Common myeloid progenitor, CD34-positive (primary cell): Measurements from ENCODE around the gene PRKCA.

ENCODE experiments used
- CTCF ChIA-PET: fragments of 350-600 bp; sonication (Branson Sonifier 250); formaldehyde crosslinking; loops from one replicate; lab custom pipeline; 2021; ENCODE audit warnings: antibody characterized with exemption; lab: Charles Lee
- POLR2A ChIA-PET: fragments of 350-600 bp; sonication (Branson Sonifier 250); formaldehyde crosslinking; loops from one replicate; lab custom pipeline; 2021; ENCODE audit warnings: antibody characterized with exemption; lab: Charles Lee
- DNase-seq, 3 donors: peaks; one replicate each; pipeline versions ENCODE4 v3.0.0 to v3.0.0-alpha.2; 2013
- H3K27ac ChIP-seq, 2 experiments: 1 replicate in 1 of 2; 2 replicates in 1 of 2; pipeline ENCODE4 v1.7.0; 2013; ENCODE audit warnings: inconsistent platforms in 2 of 2, low read length in 2 of 2, mild to moderate bottlenecking in 2 of 2, low read depth in 1 of 2, moderate library complexity in 1 of 2; ENCODE audit not compliant: severe bottlenecking in 2 of 2, insufficient read depth in 1 of 2, poor library complexity in 1 of 2
- H3K27me3 ChIP-seq, 5 experiments: replicated peaks in 2 of 5; 1 replicate in 3 of 5; 2 replicates in 2 of 5; pipeline versions ENCODE4 v1.6.1 to v1.7.0; 2013; ENCODE audit warnings: low read length in 4 of 5, mild to moderate bottlenecking in 2 of 5, moderate library complexity in 2 of 5, inconsistent platforms in 1 of 5; ENCODE audit not compliant: insufficient read depth in 5 of 5, control insufficient read depth in 4 of 5
- H3K36me3 ChIP-seq, 4 experiments: 1 replicate in 2 of 4; 2 replicates in 2 of 4; pipeline versions ENCODE4 v1.6.1 to v1.7.0; 2013; ENCODE audit warnings: low read length in 3 of 4, control low read depth in 1 of 4, mild to moderate bottlenecking in 1 of 4; ENCODE audit not compliant: control insufficient read depth in 4 of 4, insufficient read depth in 4 of 4
- H3K4me1 ChIP-seq, 4 experiments: 1 replicate in 3 of 4; 2 replicates in 1 of 4; pipeline versions ENCODE4 v1.6.1 to v1.7.1; 2013; ENCODE audit warnings: low read length in 3 of 4, mild to moderate bottlenecking in 3 of 4, control low read depth in 1 of 4, inconsistent platforms in 1 of 4, moderate library complexity in 1 of 4; ENCODE audit not compliant: control insufficient read depth in 4 of 4, insufficient read depth in 4 of 4; ENCODE audit errors: control extremely low read depth in 1 of 4
- H3K4me3 ChIP-seq, 7 experiments: 1 replicate in 4 of 7; 2 replicates in 3 of 7; pipeline versions ENCODE4 v1.5.1 to v1.7.0; 2013; ENCODE audit warnings: mild to moderate bottlenecking in 7 of 7, low read length in 6 of 7, moderate library complexity in 6 of 7, inconsistent platforms in 2 of 7, low read depth in 2 of 7, control low read depth in 1 of 7; ENCODE audit not compliant: insufficient read depth in 4 of 7, control insufficient read depth in 1 of 7; ENCODE audit errors: extremely low read depth in 1 of 7
- H3K9me3 ChIP-seq, 5 experiments: 1 replicate in 4 of 5; 2 replicates in 1 of 5; pipeline versions ENCODE4 v1.6.1 to v1.7.1; 2013; ENCODE audit warnings: low read length in 4 of 5, mild to moderate bottlenecking in 2 of 5, inconsistent platforms in 1 of 5, low read depth in 1 of 5, moderate library complexity in 1 of 5; ENCODE audit not compliant: control insufficient read depth in 4 of 5, insufficient read depth in 2 of 5; ENCODE audit errors: control extremely low read depth in 1 of 5
- WGBS: methylation state at CpG from one replicate; pipeline ENCODE4 v1.1.5; 2013; ENCODE audit not compliant: insufficient coverage; 5-methylcytosine and 5-hydroxymethylcytosine counted together

The PRKCA gene

GRCh38 chr17:66837885-66838665 lies 535.7 kb downstream of the PRKCA start:
- no peak overlapping the region for H3K27ac ChIP-seq
- H3K9me3 ChIP-seq = no peaks in the 10 kb centered on the region
- H3K4me3 ChIP-seq = no peak overlapping the region
- whole genome bisulfite sequencing = 88% methylated on average over 5 of the region's 11 CpGs
- H3K27me3 ChIP-seq = peaks cover 0 to 96% (median 41%) of the 10 kb centered on the region in 5 experiments
- DNase-seq = no peak
- no peaks in the 10 kb centered on the region for H3K36me3 ChIP-seq
- no peaks in the 10 kb centered on the region for H3K4me1 ChIP-seq
- POLR2A ChIA-PET = no interaction called here
- CTCF ChIA-PET = no interaction called here

GRCh38 chr17:66839616-66840015 lies 537.2 kb downstream of the PRKCA start:
- POLR2A ChIA-PET = no interaction called here
- Histone ChIP-seq H3K36me3 (no peaks in the 10 kb centered on the region), H3K4me1 (no peaks in the 10 kb centered on the region), H3K9me3 (no peaks in the 10 kb centered on the region), H3K27ac (no peak overlapping the region), H3K27me3 (peaks cover 0 to 94% (median 32%) of the 10 kb centered on the region in 5 experiments), H3K4me3 (no peak overlapping the region)
- WGBS = 92% methylated on average over 9 of the region's 9 CpGs
- no peak for DNase-seq
- CTCF ChIA-PET = no interaction called here

- H3K36me3 ChIP-seq = no peaks in the 10 kb centered on the region
- peaks cover 0 to 91% (median 30%) of the 10 kb centered on the region in 5 experiments for H3K27me3 ChIP-seq
- no peaks in the 10 kb centered on the region for H3K9me3 ChIP-seq
- ChIA-PET CTCF (no interaction called here), POLR2A (no interaction called here)
- H3K4me3 ChIP-seq = no peak overlapping the region
- no peaks in the 10 kb centered on the region for H3K4me1 ChIP-seq
- WGBS = 88% methylated on average over 9 of the region's 10 CpGs
- DNase-seq = no peak
- H3K27ac ChIP-seq = no peak overlapping the region
Measured at GRCh38 chr17:66840061-66840460, 537.6 kb downstream of the PRKCA start.

GRCh38 chr17:66841328-66841727 lies 538.9 kb downstream of the PRKCA start:
- Histone ChIP-seq H3K36me3 (no peaks in the 10 kb centered on the region), H3K4me1 (no peaks in the 10 kb centered on the region), H3K9me3 (peaks cover 0 to 10% (median 4%) of the 10 kb centered on the region in 5 experiments), H3K27me3 (peaks cover 0 to 89% (median 18%) of the 10 kb centered on the region in 5 experiments), H3K4me3 (no peak overlapping the region), H3K27ac (no peak overlapping the region)
- 50% methylated on average over 4 of the region's 4 CpGs for WGBS
- ChIA-PET POLR2A (no interaction called here), CTCF (no interaction called here)
- DNase-seq = no peak

GRCh38 chr17:66841744-66842143 lies 539.3 kb downstream of the PRKCA start:
- Histone ChIP-seq H3K4me1 (no peaks in the 10 kb centered on the region), H3K36me3 (no peaks in the 10 kb centered on the region), H3K4me3 (no peak overlapping the region), H3K27ac (no peak overlapping the region), H3K9me3 (peaks cover 0 to 12% (median 6%) of the 10 kb centered on the region in 5 experiments), H3K27me3 (peaks cover 0 to 89% (median 15%) of the 10 kb centered on the region in 5 experiments)
- DNase-seq = no peak
- 100% methylated on average over 1 of the region's 4 CpGs for WGBS
- CTCF ChIA-PET = no interaction called here
- POLR2A ChIA-PET = no interaction called here

GRCh38 chr17:66842505-66842904 lies 540.1 kb downstream of the PRKCA start:
- WGBS = 70% methylated on average over 5 of the region's 5 CpGs
- CTCF ChIA-PET = no interaction called here
- Histone ChIP-seq H3K9me3 (peaks cover 0 to 17% (median 10%) of the 10 kb centered on the region in 5 experiments), H3K36me3 (no peaks in the 10 kb centered on the region), H3K27me3 (peaks cover 0 to 86% (median 12%) of the 10 kb centered on the region in 5 experiments), H3K4me1 (no peaks in the 10 kb centered on the region), H3K27ac (no peak overlapping the region), H3K4me3 (no peak overlapping the region)
- DNase-seq = no peak
- POLR2A ChIA-PET = no interaction called here

- H3K9me3 ChIP-seq = peaks cover 0 to 21% (median 10%) of the 10 kb centered on the region in 5 experiments
- H3K4me1 ChIP-seq = no peaks in the 10 kb centered on the region
- H3K36me3 ChIP-seq = no peaks in the 10 kb centered on the region
- H3K27me3 ChIP-seq = peaks cover 0 to 82% (median 12%) of the 10 kb centered on the region in 5 experiments
- no peak for DNase-seq
- 100% methylated on average over 2 of the region's 3 CpGs for WGBS
- H3K4me3 ChIP-seq = no peak overlapping the region
- ChIA-PET CTCF (no interaction called here), POLR2A (no interaction called here)
- no peak overlapping the region for H3K27ac ChIP-seq
Measured at GRCh38 chr17:66842959-66843358, 540.5 kb downstream of the PRKCA start.
